Measurements from ENCODE around the gene CCR8. TPM values are rescaled to one million over a fixed set of nuclear protein-coding genes. Genes with fewer than 3 reads are reported as not detected.
"Not testable (repeated sequence)": the region's sequence is repeated elsewhere in the genome, so short reads cannot be mapped to it uniquely, and the experiment has no call there.

CCR8 gene
- polyA plus RNA-seq, 1 experiment, result not detected

- no peak overlapping the region for H3K4me3 ChIP-seq (ENCODE audit: low read depth, low read length)
- H3K27me3 ChIP-seq (ENCODE audit: control insufficient read depth, insufficient read depth, low read length), result no peaks in the 10 kb centered on the region
- DNase-seq (ENCODE audit: low read depth, low spot score), result no peak
- no peaks in the 10 kb centered on the region for H3K9me3 ChIP-seq (ENCODE audit: control insufficient read depth, insufficient read depth, low read length)
- CTCF ChIA-PET, result interaction anchor here (1.5 kb wide), 1 partner anchor 31 kb away, joined by 5 read pairs; no protein-coding TSS in a partner anchor
- TF ChIP-seq, protein P1, sequence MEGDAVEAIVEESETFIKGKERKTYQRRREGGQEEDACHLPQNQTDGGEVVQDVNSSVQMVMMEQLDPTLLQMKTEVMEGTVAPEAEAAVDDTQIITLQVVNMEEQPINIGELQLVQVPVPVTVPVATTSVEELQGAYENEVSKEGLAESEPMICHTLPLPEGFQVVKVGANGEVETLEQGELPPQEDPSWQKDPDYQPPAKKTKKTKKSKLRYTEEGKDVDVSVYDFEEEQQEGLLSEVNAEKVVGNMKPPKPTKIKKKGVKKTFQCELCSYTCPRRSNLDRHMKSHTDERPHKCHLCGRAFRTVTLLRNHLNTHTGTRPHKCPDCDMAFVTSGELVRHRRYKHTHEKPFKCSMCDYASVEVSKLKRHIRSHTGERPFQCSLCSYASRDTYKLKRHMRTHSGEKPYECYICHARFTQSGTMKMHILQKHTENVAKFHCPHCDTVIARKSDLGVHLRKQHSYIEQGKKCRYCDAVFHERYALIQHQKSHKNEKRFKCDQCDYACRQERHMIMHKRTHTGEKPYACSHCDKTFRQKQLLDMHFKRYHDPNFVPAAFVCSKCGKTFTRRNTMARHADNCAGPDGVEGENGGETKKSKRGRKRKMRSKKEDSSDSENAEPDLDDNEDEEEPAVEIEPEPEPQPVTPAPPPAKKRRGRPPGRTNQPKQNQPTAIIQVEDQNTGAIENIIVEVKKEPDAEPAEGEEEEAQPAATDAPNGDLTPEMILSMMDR (IDR thresholded peaks at IDR 0.05; ENCODE audit: low read depth, low read length), result no peak
- POLR2A ChIA-PET, result no interaction called here
- no peak overlapping the region for H3K27ac ChIP-seq (ENCODE audit: low read depth, low read length)
Measured at GRCh38 chr3:39319249-39319648, 10.3 kb upstream of the CCR8 start.

GRCh38 chr3:39321574-39321983 lies 7.9 kb upstream of the CCR8 start:
- CTCF ChIA-PET, result interaction anchor here (0.9 kb wide), 2 partner anchors 30 to 34 kb away, joined by 4 read pairs; no protein-coding TSS in a partner anchor
- H3K27me3 ChIP-seq (ENCODE audit: control insufficient read depth, insufficient read depth, low read length); H3K27ac ChIP-seq (ENCODE audit: low read depth, low read length); H3K9me3 ChIP-seq (ENCODE audit: control insufficient read depth, insufficient read depth, low read length); POLR2A ChIA-PET; DNase-seq (ENCODE audit: low read depth, low spot score); H3K4me3 ChIP-seq (ENCODE audit: low read depth, low read length): not testable (repeated sequence)

DNA sequence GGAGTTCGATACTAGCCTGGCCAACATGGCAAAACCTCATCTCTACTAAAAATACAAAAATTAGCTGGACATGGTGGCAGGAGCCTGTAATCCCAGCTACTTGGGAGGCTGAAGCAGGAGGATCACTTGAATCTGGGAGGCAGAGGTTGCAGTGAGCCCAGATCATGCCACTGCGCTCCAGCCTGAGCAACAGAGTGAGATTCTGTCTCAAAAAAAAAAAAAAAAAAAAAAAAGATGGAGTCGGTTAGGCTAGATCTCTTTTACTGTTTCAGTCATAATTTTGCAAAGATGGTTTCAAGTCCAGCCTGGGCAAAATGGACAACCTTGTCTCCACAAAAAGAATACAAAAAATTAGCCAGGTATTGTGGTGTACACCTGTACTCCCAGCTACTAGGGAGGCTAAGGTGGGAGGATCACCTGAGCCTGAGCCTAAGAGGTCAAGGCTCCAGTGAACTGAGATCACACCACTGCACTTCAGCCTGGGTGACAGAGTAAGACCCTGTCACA lies 7.2 kb upstream of the CCR8 start:
- H3K9me3 ChIP-seq (ENCODE audit: control insufficient read depth, insufficient read depth, low read length); H3K27ac ChIP-seq (ENCODE audit: low read depth, low read length); H3K27me3 ChIP-seq (ENCODE audit: control insufficient read depth, insufficient read depth, low read length); H3K4me3 ChIP-seq (ENCODE audit: low read depth, low read length); POLR2A ChIA-PET; DNase-seq (ENCODE audit: low read depth, low spot score): not testable (repeated sequence)
- CTCF ChIA-PET, result interaction anchor here (1.5 kb wide), 1 partner anchor 30 kb away, joined by 5 read pairs; no protein-coding TSS in a partner anchor

- CTCF ChIA-PET, result interaction anchor here (1.5 kb wide), 1 partner anchor 31 kb away, joined by 5 read pairs; no protein-coding TSS in a partner anchor
- no peaks in the 10 kb centered on the region for H3K9me3 ChIP-seq (ENCODE audit: control insufficient read depth, insufficient read depth, low read length)
- no peak for DNase-seq (ENCODE audit: low read depth, low spot score)
- no peaks in the 10 kb centered on the region for H3K27me3 ChIP-seq (ENCODE audit: control insufficient read depth, insufficient read depth, low read length)
- POLR2A ChIA-PET, result no interaction called here
- no peak overlapping the region for H3K4me3 ChIP-seq (ENCODE audit: low read depth, low read length)
- H3K27ac ChIP-seq (ENCODE audit: low read depth, low read length), result no peak overlapping the region
- TF ChIP-seq, protein P1 (IDR thresholded peaks at IDR 0.05; ENCODE audit: low read depth, low read length), result no peak
Measured at GRCh38 chr3:39322936-39323335, 6.6 kb upstream of the CCR8 start.

GRCh38 chr3:39323494-39323893 lies 6.0 kb upstream of the CCR8 start:
- ChIA-PET POLR2A (no interaction called here), CTCF (interaction anchor here (1.5 kb wide), 1 partner anchor 32 kb away, joined by 5 read pairs; no protein-coding TSS in a partner anchor)
- TF ChIP-seq, protein P1 (IDR thresholded peaks at IDR 0.05; ENCODE audit: low read depth, low read length), result no peak
- no peak overlapping the region for H3K4me3 ChIP-seq (ENCODE audit: low read depth, low read length)
- DNase-seq (ENCODE audit: low read depth, low spot score), result no peak
- no peaks in the 10 kb centered on the region for H3K27me3 ChIP-seq (ENCODE audit: control insufficient read depth, insufficient read depth, low read length)
- H3K9me3 ChIP-seq (ENCODE audit: control insufficient read depth, insufficient read depth, low read length), result no peaks in the 10 kb centered on the region
- no peak overlapping the region for H3K27ac ChIP-seq (ENCODE audit: low read depth, low read length)

- H3K27ac ChIP-seq (ENCODE audit: low read depth, low read length), result no peak overlapping the region
- no peaks in the 10 kb centered on the region for H3K9me3 ChIP-seq (ENCODE audit: control insufficient read depth, insufficient read depth, low read length)
- POLR2A ChIA-PET, result no interaction called here
- TF ChIP-seq, protein P1 (IDR thresholded peaks at IDR 0.05; ENCODE audit: low read depth, low read length), result no peak
- CTCF ChIA-PET, result no interaction called here
- no peaks in the 10 kb centered on the region for H3K27me3 ChIP-seq (ENCODE audit: control insufficient read depth, insufficient read depth, low read length)
- H3K4me3 ChIP-seq (ENCODE audit: low read depth, low read length), result no peak overlapping the region
- DNase-seq (ENCODE audit: low read depth, low spot score), result no peak
Measured at GRCh38 chr3:39325236-39325635, 4.3 kb upstream of the CCR8 start.
